ENCODE data around the gene DCANP1.
A peak's percentile ranks its signal among the peaks of the same experiment; 100 is the strongest.

The DCANP1 gene

DNA sequence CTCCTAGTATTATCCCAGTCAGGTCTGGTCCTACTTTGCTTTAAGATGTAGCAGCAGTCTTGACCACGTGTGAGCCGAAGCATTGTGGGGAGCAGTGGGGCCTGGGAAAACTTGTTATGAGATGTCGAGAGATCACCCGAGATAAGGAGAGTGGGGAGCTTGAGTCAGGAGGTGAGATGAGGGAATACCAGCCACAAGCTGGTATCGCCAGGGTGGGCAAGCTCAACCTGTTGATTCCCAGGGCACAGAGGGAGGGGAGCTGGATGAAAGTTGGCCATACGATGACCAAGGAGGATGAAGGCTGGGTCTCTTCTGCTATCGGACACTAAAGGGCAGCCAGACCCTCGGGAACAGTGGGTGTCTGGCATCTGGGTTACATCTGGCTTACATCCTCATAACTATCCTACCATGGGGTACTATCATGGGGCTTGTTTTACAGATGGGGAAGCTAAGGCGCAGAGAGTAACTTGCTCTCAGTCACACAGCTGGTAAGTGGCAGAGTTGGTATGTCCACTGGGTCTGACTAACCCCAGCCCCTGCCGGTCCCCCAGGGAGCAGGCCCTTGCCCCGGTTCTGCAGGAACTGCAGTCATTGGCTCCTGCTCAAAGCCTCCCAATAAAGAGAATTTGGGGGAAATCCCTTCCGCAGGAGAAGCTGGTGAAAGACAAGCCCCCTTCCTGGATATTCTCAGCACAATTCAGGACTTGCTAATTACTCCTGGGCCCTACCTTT, 18.4 kb upstream of the DCANP1 start:
- TF ChIP-seq SPI1 (IDR thresholded peaks at IDR 0.05; ENCODE audit: borderline replicate concordance, low read depth) (no peak), GABPA (IDR thresholded peaks at IDR 0.05; ENCODE audit: low read depth) (no peak), POLR2AphosphoS5 (IDR thresholded peaks at IDR 0.05; ENCODE audit: low read depth) (no peak)
- TF ChIP-seq, protein P1, sequence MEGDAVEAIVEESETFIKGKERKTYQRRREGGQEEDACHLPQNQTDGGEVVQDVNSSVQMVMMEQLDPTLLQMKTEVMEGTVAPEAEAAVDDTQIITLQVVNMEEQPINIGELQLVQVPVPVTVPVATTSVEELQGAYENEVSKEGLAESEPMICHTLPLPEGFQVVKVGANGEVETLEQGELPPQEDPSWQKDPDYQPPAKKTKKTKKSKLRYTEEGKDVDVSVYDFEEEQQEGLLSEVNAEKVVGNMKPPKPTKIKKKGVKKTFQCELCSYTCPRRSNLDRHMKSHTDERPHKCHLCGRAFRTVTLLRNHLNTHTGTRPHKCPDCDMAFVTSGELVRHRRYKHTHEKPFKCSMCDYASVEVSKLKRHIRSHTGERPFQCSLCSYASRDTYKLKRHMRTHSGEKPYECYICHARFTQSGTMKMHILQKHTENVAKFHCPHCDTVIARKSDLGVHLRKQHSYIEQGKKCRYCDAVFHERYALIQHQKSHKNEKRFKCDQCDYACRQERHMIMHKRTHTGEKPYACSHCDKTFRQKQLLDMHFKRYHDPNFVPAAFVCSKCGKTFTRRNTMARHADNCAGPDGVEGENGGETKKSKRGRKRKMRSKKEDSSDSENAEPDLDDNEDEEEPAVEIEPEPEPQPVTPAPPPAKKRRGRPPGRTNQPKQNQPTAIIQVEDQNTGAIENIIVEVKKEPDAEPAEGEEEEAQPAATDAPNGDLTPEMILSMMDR (IDR thresholded peaks at IDR 0.05; ENCODE audit: insufficient read depth, low read length): no peak
- TF ChIP-seq, protein P2, sequence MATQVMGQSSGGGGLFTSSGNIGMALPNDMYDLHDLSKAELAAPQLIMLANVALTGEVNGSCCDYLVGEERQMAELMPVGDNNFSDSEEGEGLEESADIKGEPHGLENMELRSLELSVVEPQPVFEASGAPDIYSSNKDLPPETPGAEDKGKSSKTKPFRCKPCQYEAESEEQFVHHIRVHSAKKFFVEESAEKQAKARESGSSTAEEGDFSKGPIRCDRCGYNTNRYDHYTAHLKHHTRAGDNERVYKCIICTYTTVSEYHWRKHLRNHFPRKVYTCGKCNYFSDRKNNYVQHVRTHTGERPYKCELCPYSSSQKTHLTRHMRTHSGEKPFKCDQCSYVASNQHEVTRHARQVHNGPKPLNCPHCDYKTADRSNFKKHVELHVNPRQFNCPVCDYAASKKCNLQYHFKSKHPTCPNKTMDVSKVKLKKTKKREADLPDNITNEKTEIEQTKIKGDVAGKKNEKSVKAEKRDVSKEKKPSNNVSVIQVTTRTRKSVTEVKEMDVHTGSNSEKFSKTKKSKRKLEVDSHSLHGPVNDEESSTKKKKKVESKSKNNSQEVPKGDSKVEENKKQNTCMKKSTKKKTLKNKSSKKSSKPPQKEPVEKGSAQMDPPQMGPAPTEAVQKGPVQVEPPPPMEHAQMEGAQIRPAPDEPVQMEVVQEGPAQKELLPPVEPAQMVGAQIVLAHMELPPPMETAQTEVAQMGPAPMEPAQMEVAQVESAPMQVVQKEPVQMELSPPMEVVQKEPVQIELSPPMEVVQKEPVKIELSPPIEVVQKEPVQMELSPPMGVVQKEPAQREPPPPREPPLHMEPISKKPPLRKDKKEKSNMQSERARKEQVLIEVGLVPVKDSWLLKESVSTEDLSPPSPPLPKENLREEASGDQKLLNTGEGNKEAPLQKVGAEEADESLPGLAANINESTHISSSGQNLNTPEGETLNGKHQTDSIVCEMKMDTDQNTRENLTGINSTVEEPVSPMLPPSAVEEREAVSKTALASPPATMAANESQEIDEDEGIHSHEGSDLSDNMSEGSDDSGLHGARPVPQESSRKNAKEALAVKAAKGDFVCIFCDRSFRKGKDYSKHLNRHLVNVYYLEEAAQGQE (IDR thresholded peaks at IDR 0.05; ENCODE audit: insufficient replicate concordance, low read depth): no peak
- no peak overlapping the region for H3K27ac ChIP-seq (replicated peaks)
- no peak overlapping the region for H3K4me3 ChIP-seq (replicated peaks; ENCODE audit: insufficient read depth, low read length)
- no peaks in the 10 kb centered on the region for H3K27me3 ChIP-seq (ENCODE audit: insufficient read depth, poor library complexity, severe bottlenecking)
- no peak for DNase-seq (ENCODE audit: low read depth in 1 of 2, low spot score in 1 of 2)

DNA sequence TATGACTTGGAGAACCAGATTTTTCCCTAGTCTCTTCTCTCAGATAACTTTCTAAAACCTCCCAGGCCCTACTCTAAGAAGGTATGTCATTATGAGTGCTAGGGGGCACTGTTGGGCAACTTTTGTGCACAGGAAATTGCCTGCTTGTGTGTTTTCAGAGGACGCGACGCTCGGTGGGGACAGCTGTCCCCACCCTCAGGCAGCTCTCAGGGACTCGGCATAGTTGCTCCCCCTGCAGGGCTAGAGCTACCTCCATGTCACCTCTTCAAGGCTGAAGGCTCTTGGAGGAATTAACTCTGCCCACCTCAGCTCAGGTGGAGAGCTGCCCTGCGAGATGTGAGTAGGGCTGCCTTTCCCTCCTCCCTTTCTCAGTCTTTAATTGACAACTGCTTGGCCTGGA, 15.2 kb upstream of the DCANP1 start:
- peak in 1 of 2 experiments; percentile 52 for DNase-seq (ENCODE audit: low read depth in 1 of 2, low spot score in 1 of 2)
- Histone ChIP-seq H3K27ac (replicated peaks) (no peak overlapping the region), H3K27me3 (ENCODE audit: insufficient read depth, poor library complexity, severe bottlenecking) (no peaks in the 10 kb centered on the region), H3K4me3 (replicated peaks; ENCODE audit: insufficient read depth, low read length) (no peak overlapping the region)
- TF ChIP-seq SPI1 (IDR thresholded peaks at IDR 0.05; ENCODE audit: borderline replicate concordance, low read depth) (no peak), GABPA (IDR thresholded peaks at IDR 0.05; ENCODE audit: low read depth) (no peak), POLR2AphosphoS5 (IDR thresholded peaks at IDR 0.05; ENCODE audit: low read depth) (no peak)
- TF ChIP-seq, protein P2 (IDR thresholded peaks at IDR 0.05; ENCODE audit: insufficient replicate concordance, low read depth): no peak
- TF ChIP-seq, protein P1 (IDR thresholded peaks at IDR 0.05; ENCODE audit: insufficient read depth, low read length): no peak

DNA sequence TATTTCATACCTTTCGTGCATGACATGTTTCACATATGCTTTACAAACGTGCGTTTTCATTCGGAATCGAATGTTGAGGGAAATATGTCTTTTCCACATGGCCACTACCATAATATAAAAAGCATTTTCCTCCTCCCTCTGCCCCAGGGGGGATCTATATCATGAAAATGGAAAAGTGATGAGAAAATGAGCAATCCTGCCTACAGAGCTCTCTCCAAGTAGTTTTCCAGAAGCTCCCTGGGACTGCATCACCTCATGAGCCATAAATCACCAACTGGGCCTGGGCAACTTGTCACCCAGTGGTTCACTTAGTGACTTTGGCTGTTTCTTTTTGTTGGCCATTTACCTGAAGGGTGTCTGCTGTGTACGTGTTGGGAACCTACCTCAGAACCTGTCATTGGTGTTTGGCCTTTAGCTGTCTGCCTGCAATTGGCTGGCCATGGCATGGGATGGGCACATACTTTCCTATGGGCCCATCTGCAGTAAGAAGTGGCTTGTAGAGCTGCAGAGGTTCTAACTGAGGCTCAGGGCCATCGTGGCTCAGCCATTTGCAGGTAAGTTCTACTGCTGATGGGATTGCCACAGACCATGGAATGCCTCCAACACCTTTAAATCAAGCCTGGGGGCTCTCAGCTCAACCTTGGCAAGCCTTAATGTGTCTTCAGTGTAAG, 14.5 kb upstream of the DCANP1 start:
- no peak for DNase-seq (ENCODE audit: low read depth in 1 of 2, low spot score in 1 of 2)
- no peak overlapping the region for H3K27ac ChIP-seq (replicated peaks)
- H3K4me3 ChIP-seq (replicated peaks; ENCODE audit: insufficient read depth, low read length): no peak overlapping the region
- H3K27me3 ChIP-seq (ENCODE audit: insufficient read depth, poor library complexity, severe bottlenecking): no peaks in the 10 kb centered on the region
- TF ChIP-seq GABPA (IDR thresholded peaks at IDR 0.05; ENCODE audit: low read depth) (no peak), POLR2AphosphoS5 (IDR thresholded peaks at IDR 0.05; ENCODE audit: low read depth) (no peak), SPI1 (IDR thresholded peaks at IDR 0.05; ENCODE audit: borderline replicate concordance, low read depth) (no peak)
- TF ChIP-seq, protein P2 (IDR thresholded peaks at IDR 0.05; ENCODE audit: insufficient replicate concordance, low read depth): no peak
- TF ChIP-seq, protein P1 (IDR thresholded peaks at IDR 0.05; ENCODE audit: insufficient read depth, low read length): no peak

Data from HL-60 (cell line).